NCI-H345 (cell line): ENCODE results near the gene KLK2.

Source experiments
- DNase-seq: peaks from one replicate; lab custom pipeline; 2025; lab: John Stamatoyannopoulos, UW

Gene KLK2

DNA sequence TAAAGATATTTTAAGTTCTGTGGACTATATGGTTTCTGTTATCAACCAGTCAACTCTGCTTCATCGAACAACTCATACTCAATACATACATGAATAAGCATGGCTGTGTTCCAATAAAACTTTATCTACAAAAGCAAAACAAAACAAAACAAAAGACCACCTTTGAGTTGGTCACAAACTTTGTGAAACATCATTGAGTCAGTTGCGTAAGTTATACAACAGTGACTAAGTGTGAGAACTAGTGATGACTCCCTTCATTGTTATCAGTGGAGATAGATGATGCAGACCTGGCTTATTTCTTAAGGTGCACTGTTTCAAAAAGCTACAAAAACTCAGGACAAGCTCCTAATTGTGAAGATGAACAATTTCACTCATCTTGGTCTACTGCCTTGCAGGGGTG lies 52.5 kb downstream of the KLK2 start:
- no peak for DNase-seq

DNA sequence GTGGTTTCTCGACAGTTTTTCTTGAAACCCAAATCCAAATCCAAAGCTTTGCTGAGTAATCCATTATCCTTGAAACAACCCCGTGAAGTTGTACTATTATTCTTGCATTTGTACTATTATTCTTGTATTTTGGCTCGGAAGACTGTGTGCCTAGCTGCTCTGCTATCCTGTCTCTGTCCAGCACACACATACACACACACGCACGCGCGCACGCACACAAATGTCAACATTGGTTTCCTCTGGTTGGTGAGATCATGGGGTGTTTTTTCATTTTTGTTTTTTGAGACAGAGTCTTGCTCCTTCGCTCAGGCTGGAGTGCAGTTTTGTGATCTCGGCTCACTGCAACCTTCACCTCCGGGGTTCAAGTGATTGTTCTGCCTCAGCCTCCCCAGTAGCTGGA lies 52.9 kb downstream of the KLK2 start:
- no peak for DNase-seq

DNA sequence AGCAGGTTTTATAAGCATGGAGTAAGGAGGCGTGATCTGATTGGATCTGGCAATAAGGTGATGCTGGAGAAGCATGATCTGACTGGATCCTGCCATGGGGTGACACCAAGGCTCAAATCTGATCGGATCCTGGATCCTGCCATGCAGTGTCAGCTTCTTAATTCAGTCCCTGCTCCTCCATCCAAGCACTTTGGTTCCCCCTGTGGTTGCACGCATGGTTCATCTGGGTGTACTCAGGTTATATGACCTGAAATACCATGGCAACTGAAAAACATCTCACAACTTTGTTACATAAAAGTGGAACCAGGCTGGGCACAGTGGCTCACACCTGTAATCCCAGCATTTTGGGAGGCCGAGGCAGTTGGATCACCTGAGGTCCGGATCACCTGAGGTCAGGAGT lies 55.6 kb downstream of the KLK2 start:
- DNase-seq, result no peak
